HL-60 (cell line): Measurements from ENCODE around the gene VSIG1.

Source experiments
- DNase-seq, 2 experiments: peaks; one replicate each; pipeline ENCODE4 v3.0.0-alpha.2; 2010 to 2020; ENCODE audit warnings: low read depth in 1 of 2, low spot score in 1 of 2
- H3K27ac ChIP-seq: fragments of 250-450 bp; sonication (Bioruptor Pico); replicated peaks from 2 replicates; pipeline ENCODE4 v1.5.1; 2020; ENCODE audit warnings: mild to moderate bottlenecking, moderate library complexity
- H3K27me3 ChIP-seq: fragments of 250-450 bp; sonication (Bioruptor Pico); 2 replicates; pipeline ENCODE4 v1.5.1; 2021; ENCODE audit warnings: mild to moderate bottlenecking, moderate library complexity; ENCODE audit not compliant: insufficient read depth, poor library complexity, severe bottlenecking
- H3K4me3 ChIP-seq: replicated peaks from 2 replicates; pipeline ENCODE4 v1.5.1; 2011; ENCODE audit warnings: mild to moderate bottlenecking, control low read depth, low read length; ENCODE audit not compliant: insufficient read depth
- GABPA ChIP-seq: IDR thresholded peaks from 2 replicates; pipeline ENCODE4 v1.6.1; 2012; ENCODE audit warnings: low read depth
- POLR2AphosphoS5 ChIP-seq: IDR thresholded peaks from 2 replicates; pipeline ENCODE4 v1.6.1; 2012; ENCODE audit warnings: low read depth
- SPI1 ChIP-seq: IDR thresholded peaks from 2 replicates; pipeline ENCODE4 v1.6.1; 2012; ENCODE audit warnings: low read depth, mild to moderate bottlenecking, borderline replicate concordance
- TF ChIP-seq, protein P1 (sequence below): IDR thresholded peaks from 2 replicates; pipeline ENCODE4 v1.6.1; 2012; ENCODE audit warnings: low read depth; ENCODE audit not compliant: insufficient replicate concordance
- TF ChIP-seq, protein P2 (sequence below): IDR thresholded peaks from one replicate; pipeline ENCODE4 v1.5.1; 2011; ENCODE audit warnings: low read length, control low read depth, inconsistent platforms; ENCODE audit not compliant: insufficient read depth

Gene VSIG1

DNA sequence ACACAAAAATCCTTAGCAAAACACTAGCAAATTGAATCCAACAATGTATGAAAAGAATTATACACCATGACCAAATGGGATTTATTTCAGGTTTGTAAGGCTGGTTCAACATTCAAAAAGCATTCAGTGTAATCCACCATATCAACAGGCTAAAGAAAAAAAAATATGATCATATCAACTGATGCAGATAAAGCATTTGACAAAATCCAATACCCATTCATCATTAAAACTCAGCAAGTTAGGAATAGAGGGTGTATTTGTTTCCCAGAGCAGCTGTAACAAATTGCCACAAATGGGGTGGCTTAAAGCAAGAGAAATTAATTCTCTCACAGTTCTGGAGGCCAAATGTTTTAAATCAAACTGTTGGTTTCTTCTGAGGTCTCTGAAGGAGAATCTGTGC lies 10.7 kb downstream of the VSIG1 start:
- H3K27me3 ChIP-seq = peaks cover 4% of the 10 kb centered on the region
- H3K27ac ChIP-seq = no peak overlapping the region
- TF ChIP-seq, protein P1, sequence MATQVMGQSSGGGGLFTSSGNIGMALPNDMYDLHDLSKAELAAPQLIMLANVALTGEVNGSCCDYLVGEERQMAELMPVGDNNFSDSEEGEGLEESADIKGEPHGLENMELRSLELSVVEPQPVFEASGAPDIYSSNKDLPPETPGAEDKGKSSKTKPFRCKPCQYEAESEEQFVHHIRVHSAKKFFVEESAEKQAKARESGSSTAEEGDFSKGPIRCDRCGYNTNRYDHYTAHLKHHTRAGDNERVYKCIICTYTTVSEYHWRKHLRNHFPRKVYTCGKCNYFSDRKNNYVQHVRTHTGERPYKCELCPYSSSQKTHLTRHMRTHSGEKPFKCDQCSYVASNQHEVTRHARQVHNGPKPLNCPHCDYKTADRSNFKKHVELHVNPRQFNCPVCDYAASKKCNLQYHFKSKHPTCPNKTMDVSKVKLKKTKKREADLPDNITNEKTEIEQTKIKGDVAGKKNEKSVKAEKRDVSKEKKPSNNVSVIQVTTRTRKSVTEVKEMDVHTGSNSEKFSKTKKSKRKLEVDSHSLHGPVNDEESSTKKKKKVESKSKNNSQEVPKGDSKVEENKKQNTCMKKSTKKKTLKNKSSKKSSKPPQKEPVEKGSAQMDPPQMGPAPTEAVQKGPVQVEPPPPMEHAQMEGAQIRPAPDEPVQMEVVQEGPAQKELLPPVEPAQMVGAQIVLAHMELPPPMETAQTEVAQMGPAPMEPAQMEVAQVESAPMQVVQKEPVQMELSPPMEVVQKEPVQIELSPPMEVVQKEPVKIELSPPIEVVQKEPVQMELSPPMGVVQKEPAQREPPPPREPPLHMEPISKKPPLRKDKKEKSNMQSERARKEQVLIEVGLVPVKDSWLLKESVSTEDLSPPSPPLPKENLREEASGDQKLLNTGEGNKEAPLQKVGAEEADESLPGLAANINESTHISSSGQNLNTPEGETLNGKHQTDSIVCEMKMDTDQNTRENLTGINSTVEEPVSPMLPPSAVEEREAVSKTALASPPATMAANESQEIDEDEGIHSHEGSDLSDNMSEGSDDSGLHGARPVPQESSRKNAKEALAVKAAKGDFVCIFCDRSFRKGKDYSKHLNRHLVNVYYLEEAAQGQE = no peak
- DNase-seq = no peak
- no peak overlapping the region for H3K4me3 ChIP-seq

DNA sequence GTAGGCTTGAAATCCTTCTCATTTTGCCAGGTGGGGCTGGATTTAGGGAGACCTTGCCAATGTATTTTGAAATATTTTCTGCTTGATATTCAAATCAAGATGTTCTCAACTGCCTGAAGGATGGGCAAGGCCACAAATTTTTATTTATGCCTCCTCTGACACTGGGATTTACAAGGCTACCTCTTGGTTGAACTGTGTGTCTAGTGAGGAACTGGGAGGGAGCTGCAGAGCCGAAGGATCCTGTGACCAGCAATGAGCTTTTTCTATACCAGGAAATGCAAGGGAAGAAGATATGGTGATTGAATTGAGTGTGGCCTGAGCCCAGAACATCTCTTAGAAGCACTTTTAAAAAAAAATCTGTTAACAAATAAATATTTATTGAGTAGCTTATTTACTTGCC lies 14.9 kb downstream of the VSIG1 start:
- Histone ChIP-seq H3K4me3 (no peak overlapping the region), H3K27me3 (peaks cover 4% of the 10 kb centered on the region), H3K27ac (no peak overlapping the region)
- TF ChIP-seq GABPA (no peak), SPI1 (no peak), POLR2AphosphoS5 (no peak)
- TF ChIP-seq, protein P2, sequence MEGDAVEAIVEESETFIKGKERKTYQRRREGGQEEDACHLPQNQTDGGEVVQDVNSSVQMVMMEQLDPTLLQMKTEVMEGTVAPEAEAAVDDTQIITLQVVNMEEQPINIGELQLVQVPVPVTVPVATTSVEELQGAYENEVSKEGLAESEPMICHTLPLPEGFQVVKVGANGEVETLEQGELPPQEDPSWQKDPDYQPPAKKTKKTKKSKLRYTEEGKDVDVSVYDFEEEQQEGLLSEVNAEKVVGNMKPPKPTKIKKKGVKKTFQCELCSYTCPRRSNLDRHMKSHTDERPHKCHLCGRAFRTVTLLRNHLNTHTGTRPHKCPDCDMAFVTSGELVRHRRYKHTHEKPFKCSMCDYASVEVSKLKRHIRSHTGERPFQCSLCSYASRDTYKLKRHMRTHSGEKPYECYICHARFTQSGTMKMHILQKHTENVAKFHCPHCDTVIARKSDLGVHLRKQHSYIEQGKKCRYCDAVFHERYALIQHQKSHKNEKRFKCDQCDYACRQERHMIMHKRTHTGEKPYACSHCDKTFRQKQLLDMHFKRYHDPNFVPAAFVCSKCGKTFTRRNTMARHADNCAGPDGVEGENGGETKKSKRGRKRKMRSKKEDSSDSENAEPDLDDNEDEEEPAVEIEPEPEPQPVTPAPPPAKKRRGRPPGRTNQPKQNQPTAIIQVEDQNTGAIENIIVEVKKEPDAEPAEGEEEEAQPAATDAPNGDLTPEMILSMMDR = no peak
- TF ChIP-seq, protein P1 = no peak
- DNase-seq = no peak

DNA sequence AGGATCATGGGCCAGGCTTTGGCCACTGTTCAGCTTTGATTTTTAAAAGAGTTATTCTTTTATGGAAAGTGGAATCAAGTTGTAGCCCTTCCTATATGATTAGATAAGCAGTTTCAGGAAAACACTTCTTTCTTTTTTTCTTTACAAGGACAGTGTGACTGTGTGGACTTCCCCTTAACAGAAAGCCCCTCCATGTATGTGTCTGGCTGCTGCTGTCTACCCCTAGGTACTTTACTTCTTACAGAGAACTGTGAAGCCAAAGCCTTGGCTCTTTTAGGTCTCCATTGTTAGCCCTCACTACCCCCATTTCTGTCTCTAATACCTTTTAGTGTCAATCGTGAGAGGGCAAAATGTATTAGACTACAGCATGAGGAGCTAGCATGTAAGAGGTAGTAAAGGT lies 19.1 kb downstream of the VSIG1 start:
- TF ChIP-seq GABPA (no peak), SPI1 (no peak), POLR2AphosphoS5 (no peak)
- TF ChIP-seq, protein P1 = no peak
- TF ChIP-seq, protein P2 = no peak
- no peaks in the 10 kb centered on the region for H3K27me3 ChIP-seq
- H3K27ac ChIP-seq = no peak overlapping the region
- DNase-seq = no peak
- no peak overlapping the region for H3K4me3 ChIP-seq

DNA sequence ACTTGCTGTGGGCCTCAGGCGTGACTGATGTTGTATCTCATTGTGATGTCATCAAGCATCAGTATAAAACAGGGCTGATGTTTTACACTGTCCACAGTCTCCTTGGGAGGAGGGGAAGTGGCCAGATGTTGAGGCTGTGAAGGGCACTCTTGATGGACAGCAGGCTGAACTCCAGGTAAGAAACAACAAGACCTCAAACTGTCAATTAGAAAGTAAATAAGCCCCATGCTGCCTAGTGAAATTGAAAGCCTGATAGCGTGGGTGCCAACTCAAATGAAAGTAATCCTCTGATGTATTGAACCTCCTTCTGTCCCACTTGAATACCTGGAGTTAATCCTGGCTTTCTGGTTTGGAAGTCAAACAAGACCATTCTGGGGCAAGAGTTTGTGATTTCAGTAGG lies 19.7 kb downstream of the VSIG1 start:
- Histone ChIP-seq H3K27me3 (no peaks in the 10 kb centered on the region), H3K27ac (no peak overlapping the region), H3K4me3 (no peak overlapping the region)
- DNase-seq = no peak
- TF ChIP-seq, protein P1 = no peak
- TF ChIP-seq, protein P2 = no peak
- TF ChIP-seq POLR2AphosphoS5 (no peak), GABPA (no peak), SPI1 (no peak)
